ENCODE results near the gene SFTPA2.

Gene SFTPA2

DNA sequence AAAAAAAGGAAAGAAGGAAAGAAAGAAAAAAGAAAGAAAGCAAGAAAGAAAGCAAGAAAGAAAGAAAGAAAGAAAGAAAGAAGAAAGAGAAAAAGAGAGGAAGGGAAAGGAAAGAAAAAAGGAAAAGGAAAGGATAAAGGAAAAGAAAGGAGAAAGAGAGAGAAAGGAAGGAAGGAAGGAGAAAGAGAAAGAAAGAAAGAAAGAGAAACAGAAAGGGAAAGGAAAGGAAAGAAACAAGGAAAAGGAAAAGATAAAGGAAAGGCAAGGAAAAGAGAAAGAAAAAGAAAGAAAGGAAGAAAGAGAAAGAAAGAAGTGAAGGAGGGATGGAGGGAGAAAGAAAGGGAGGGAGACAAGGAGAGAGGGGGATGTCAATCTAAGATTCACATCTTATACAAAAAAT, 20.8 kb upstream of the SFTPA2 start:
- TF ChIP-seq SIN3A (IDR thresholded peaks at IDR 0.05; ENCODE audit: borderline replicate concordance, insufficient read depth, low read length) = no peak
- no peak for TF ChIP-seq POLR2AphosphoS5 (IDR thresholded peaks at IDR 0.05; ENCODE audit: low read depth, low read length)
- TF ChIP-seq, protein P1, sequence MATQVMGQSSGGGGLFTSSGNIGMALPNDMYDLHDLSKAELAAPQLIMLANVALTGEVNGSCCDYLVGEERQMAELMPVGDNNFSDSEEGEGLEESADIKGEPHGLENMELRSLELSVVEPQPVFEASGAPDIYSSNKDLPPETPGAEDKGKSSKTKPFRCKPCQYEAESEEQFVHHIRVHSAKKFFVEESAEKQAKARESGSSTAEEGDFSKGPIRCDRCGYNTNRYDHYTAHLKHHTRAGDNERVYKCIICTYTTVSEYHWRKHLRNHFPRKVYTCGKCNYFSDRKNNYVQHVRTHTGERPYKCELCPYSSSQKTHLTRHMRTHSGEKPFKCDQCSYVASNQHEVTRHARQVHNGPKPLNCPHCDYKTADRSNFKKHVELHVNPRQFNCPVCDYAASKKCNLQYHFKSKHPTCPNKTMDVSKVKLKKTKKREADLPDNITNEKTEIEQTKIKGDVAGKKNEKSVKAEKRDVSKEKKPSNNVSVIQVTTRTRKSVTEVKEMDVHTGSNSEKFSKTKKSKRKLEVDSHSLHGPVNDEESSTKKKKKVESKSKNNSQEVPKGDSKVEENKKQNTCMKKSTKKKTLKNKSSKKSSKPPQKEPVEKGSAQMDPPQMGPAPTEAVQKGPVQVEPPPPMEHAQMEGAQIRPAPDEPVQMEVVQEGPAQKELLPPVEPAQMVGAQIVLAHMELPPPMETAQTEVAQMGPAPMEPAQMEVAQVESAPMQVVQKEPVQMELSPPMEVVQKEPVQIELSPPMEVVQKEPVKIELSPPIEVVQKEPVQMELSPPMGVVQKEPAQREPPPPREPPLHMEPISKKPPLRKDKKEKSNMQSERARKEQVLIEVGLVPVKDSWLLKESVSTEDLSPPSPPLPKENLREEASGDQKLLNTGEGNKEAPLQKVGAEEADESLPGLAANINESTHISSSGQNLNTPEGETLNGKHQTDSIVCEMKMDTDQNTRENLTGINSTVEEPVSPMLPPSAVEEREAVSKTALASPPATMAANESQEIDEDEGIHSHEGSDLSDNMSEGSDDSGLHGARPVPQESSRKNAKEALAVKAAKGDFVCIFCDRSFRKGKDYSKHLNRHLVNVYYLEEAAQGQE (IDR thresholded peaks at IDR 0.05; ENCODE audit: insufficient read depth in 1 of 2, low read depth in 2 of 2, low read length in 2 of 2) = no peak
- no peak for TF ChIP-seq FOXP2 (optimal IDR thresholded peaks at IDR 0.05; ENCODE audit: borderline replicate concordance, extremely low read depth, extremely low read length, insufficient read depth)
- no peak for TF ChIP-seq TAF1 (IDR thresholded peaks at IDR 0.05; ENCODE audit: borderline replicate concordance, insufficient read depth, low read length)

DNA sequence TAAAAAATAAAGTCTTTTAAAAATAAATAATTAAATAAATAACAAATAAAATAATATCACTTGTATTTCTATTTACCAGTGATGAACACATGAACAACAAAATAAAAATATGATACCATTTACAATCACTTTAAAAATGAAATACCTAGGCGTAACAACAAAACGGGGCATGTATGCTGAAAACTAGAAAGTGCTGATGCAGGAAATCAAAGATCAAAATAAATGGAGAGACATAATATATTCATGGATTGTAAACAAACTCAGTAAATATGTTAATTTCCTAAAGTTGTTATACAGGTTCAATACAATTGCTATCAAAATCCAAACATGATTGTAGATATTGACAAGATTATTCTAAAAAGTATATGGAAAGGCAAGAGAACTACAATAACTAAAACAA, 19.2 kb upstream of the SFTPA2 start:
- TF ChIP-seq FOXP2 (optimal IDR thresholded peaks at IDR 0.05; ENCODE audit: borderline replicate concordance, extremely low read depth, extremely low read length, insufficient read depth) (no peak), TAF1 (IDR thresholded peaks at IDR 0.05; ENCODE audit: borderline replicate concordance, insufficient read depth, low read length) (no peak), POLR2AphosphoS5 (IDR thresholded peaks at IDR 0.05; ENCODE audit: low read depth, low read length) (no peak), SIN3A (IDR thresholded peaks at IDR 0.05; ENCODE audit: borderline replicate concordance, insufficient read depth, low read length) (no peak)
- TF ChIP-seq, protein P1 (IDR thresholded peaks at IDR 0.05; ENCODE audit: insufficient read depth in 1 of 2, low read depth in 2 of 2, low read length in 2 of 2) = no peak

DNA sequence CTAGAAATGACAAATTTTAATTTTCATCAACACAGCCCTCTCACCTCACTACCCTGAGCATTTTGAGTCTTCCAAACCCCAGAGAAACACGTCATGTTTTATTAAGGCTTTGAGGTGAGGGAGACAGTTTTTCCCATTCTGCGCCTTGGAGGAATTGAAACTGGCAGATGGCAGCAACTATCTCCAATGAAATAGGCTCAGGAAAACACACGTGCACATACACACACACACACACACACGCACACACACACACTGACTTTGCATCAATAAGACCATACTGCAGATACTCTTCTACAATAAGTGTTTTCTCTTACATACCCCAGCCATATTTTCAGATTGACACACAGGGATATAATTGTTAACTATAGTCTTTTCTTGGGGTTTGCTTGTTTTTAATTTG, 3.2 kb upstream of the SFTPA2 start:
- no peak for TF ChIP-seq POLR2AphosphoS5 (IDR thresholded peaks at IDR 0.05; ENCODE audit: low read depth, low read length)
- TF ChIP-seq SIN3A (IDR thresholded peaks at IDR 0.05; ENCODE audit: borderline replicate concordance, insufficient read depth, low read length) = no peak
- TF ChIP-seq TAF1 (IDR thresholded peaks at IDR 0.05; ENCODE audit: borderline replicate concordance, insufficient read depth, low read length) = no peak
- TF ChIP-seq, protein P1 (IDR thresholded peaks at IDR 0.05; ENCODE audit: insufficient read depth in 1 of 2, low read depth in 2 of 2, low read length in 2 of 2) = no peak
- no peak for TF ChIP-seq FOXP2 (optimal IDR thresholded peaks at IDR 0.05; ENCODE audit: borderline replicate concordance, extremely low read depth, extremely low read length, insufficient read depth)

DNA sequence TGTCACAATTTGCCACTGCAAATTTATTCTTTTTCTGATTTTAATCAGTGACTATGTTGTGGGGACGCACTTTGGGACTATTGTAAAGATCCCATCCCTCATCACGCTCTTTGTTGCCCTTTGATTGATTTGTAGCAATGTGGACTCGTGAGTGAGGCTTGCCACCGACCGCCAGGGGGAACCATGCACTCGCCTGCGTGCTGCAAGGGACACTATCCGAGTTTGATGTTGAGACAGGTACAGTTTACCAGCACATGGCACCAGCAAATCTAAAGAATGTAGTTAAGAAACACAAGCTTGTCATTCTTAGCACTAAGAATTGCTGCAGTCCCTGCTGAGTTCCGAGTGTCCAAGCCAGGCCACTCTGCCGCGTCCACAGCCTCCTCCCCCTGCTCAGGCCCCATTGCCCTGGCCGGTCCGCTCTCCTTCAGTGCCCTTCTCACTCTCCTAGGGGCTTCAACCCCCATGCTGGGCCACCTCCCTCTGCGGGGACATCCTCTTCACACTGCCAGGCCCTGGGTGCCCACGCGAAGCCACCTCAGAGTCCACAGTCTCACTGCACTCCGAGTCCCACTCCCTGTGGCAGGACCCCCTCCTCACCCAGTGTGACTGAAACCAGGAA, 2.0 kb upstream of the SFTPA2 start:
- TF ChIP-seq FOXP2 (optimal IDR thresholded peaks at IDR 0.05; ENCODE audit: borderline replicate concordance, extremely low read depth, extremely low read length, insufficient read depth) (no peak), SIN3A (IDR thresholded peaks at IDR 0.05; ENCODE audit: borderline replicate concordance, insufficient read depth, low read length) (no peak), TAF1 (IDR thresholded peaks at IDR 0.05; ENCODE audit: borderline replicate concordance, insufficient read depth, low read length) (no peak), POLR2AphosphoS5 (IDR thresholded peaks at IDR 0.05; ENCODE audit: low read depth, low read length) (no peak)
- TF ChIP-seq, protein P1 (IDR thresholded peaks at IDR 0.05; ENCODE audit: insufficient read depth in 1 of 2, low read depth in 2 of 2, low read length in 2 of 2) = no peak

Measured in PFSK-1 (cell line).